HepG2 (cell line): ENCODE data around the gene MT1G. TPM values are rescaled to one million over a fixed set of nuclear protein-coding genes. Genes with fewer than 3 reads are reported as not detected.
A peak's percentile ranks its signal among the peaks of the same experiment; 100 is the strongest.

Experiments
- ATAC-seq: fragments of 200-7000 bp; cut with Tn5 transposase; 3 replicates; pipeline ENCODE4 v1.9.1; 2020; ENCODE audit warnings: mild to moderate bottlenecking, moderate library complexity
- BruUV-seq: library from RNA; stranded (reverse); fragments of 400-500 nt; replicated peaks from 2 replicates; lab custom pipeline; 2021; lab: Mats Ljungman, UMichigan
- CTCF ChIA-PET: fragments of 300-600 bp; formaldehyde crosslinking; extraction: SDS; loops from one replicate; lab custom pipeline; 2021; ENCODE audit warnings: low total read pairs, inconsistent platforms, low intra/inter-chr PET ratio; lab: Yijun Ruan, JAX
- POLR2A ChIA-PET: fragments of 350-600 bp; sonication (Branson Sonifier 250); formaldehyde crosslinking; loops from one replicate; lab custom pipeline; 2020; ENCODE audit warnings: antibody characterized with exemption, inconsistent platforms; lab: Yijun Ruan, JAX
- DNase-seq: peaks from one replicate; pipeline ENCODE4 v3.0.0-alpha.2; 2015; ENCODE audit warnings: low spot score
- FAIRE-seq: peaks from 3 replicates; lab custom pipeline; 2011; peaks lifted over from hg19 to GRCh38; lab: Jason Lieb, UNC
- H2AFZ ChIP-seq: one replicate; pipeline ENCODE4 v1.6.1; 2011; ENCODE audit warnings: low read length, inconsistent platforms
- H3K27ac ChIP-seq: fragments of 300-600 bp; 3 replicates; pipeline ENCODE4 v1.8.0; 2011; ENCODE audit warnings: mixed run types, mild to moderate bottlenecking, mixed read lengths, low read length, inconsistent platforms; ENCODE audit not compliant: insufficient read depth; ENCODE audit errors: extremely low read length
- H3K27me3 ChIP-seq, 2 experiments: fragments of 200-600 bp in 1 of 2; 2 replicates in 1 of 2; 3 replicates in 1 of 2; pipeline versions ENCODE4 v1.6.0 to v1.8.0; 2011; ENCODE audit warnings: low read length in 2 of 2, mild to moderate bottlenecking in 2 of 2, moderate library complexity in 2 of 2, inconsistent platforms in 1 of 2; ENCODE audit not compliant: insufficient read depth in 2 of 2, control insufficient read depth in 1 of 2
- H3K36me3 ChIP-seq, 2 experiments: fragments of 200-600 bp in 1 of 2; replicated peaks in 1 of 2; 2 replicates in 1 of 2; 3 replicates in 1 of 2; pipeline versions ENCODE4 v1.5.1 to v1.8.0; 2011; ENCODE audit warnings: low read length in 2 of 2, inconsistent platforms in 1 of 2; ENCODE audit not compliant: insufficient read depth in 2 of 2, control insufficient read depth in 1 of 2
- H3K4me1 ChIP-seq: 2 replicates; pipeline ENCODE4 v1.5.1; 2012; ENCODE audit warnings: low read length, inconsistent platforms; ENCODE audit not compliant: insufficient read depth
- H3K4me2 ChIP-seq: 2 replicates; pipeline ENCODE4 v1.6.0; 2011; ENCODE audit warnings: low read depth, low read length, inconsistent platforms
- H3K4me3 ChIP-seq, 3 experiments: fragments of 200-600 bp in 1 of 3; sonication (generic), shearing (Covaris generic) in 1 of 3; replicated peaks in 1 of 3; 2 replicates each; pipeline ENCODE4 v1.5.1; 2011 to 2016; ENCODE audit warnings: low read length in 3 of 3, inconsistent platforms in 2 of 3, low read depth in 2 of 3, mild to moderate bottlenecking in 2 of 3, control low read depth in 1 of 3, mixed read lengths in 1 of 3; ENCODE audit not compliant: insufficient read depth in 1 of 3
- H3K79me2 ChIP-seq: one replicate; pipeline ENCODE4 v1.6.1; 2011; ENCODE audit warnings: low read length, inconsistent platforms; ENCODE audit not compliant: insufficient read depth
- H3K9ac ChIP-seq: 2 replicates; pipeline ENCODE4 v1.6.0; 2011; ENCODE audit warnings: mild to moderate bottlenecking, low read depth, low read length, inconsistent platforms; ENCODE audit not compliant: insufficient read depth
- H3K9me3 ChIP-seq: 2 replicates; pipeline ENCODE4 v1.5.1; 2012; ENCODE audit warnings: mild to moderate bottlenecking, low read length
- H4K20me1 ChIP-seq: 2 replicates; pipeline ENCODE4 v1.6.0; 2011; ENCODE audit warnings: inconsistent platforms, mild to moderate bottlenecking, low read length, moderate library complexity; ENCODE audit not compliant: insufficient read depth
- AHR ChIP-seq: IDR thresholded peaks from 2 replicates; pipeline ENCODE4 v1.6.1; 2018; ENCODE audit warnings: missing genetic modification reagents, missing compliant biosample characterization
- CEBPG ChIP-seq: IDR thresholded peaks from 2 replicates; pipeline ENCODE4 v1.6.1; 2016
- CENPX ChIP-seq: sonication (generic); formaldehyde crosslinking; IDR thresholded peaks from 2 replicates; pipeline ENCODE4 v1.9.0; 2021; ENCODE audit warnings: mild to moderate bottlenecking, missing genetic modification reagents, moderate library complexity
- MXD4 ChIP-seq: IDR thresholded peaks from 2 replicates; pipeline ENCODE4 v1.6.1; 2016; ENCODE audit warnings: mild to moderate bottlenecking, missing biosample characterization, missing genetic modification reagents
- PAWR ChIP-seq: sonication (generic); formaldehyde crosslinking; IDR thresholded peaks from 2 replicates; pipeline ENCODE4 v1.4.0; 2020; ENCODE audit warnings: missing genetic modification reagents, mild to moderate bottlenecking, borderline replicate concordance
- RAD51 ChIP-seq: fragments of 450-650 bp; IDR thresholded peaks from 2 replicates; pipeline ENCODE4 v1.6.1; 2016; ENCODE audit warnings: borderline replicate concordance
- ZBTB42 ChIP-seq: sonication (generic); formaldehyde crosslinking; IDR thresholded peaks from 2 replicates; pipeline ENCODE4 v1.5.0; 2020; ENCODE audit warnings: mild to moderate bottlenecking, missing genetic modification reagents
- ZNF275 ChIP-seq: sonication (generic); formaldehyde crosslinking; IDR thresholded peaks from 2 replicates; pipeline ENCODE4 v1.8.0; 2022; ENCODE audit warnings: missing genetic modification reagents, mild to moderate bottlenecking, inconsistent platforms, borderline replicate concordance
- ZNF451 ChIP-seq: sonication (generic); formaldehyde crosslinking; IDR thresholded peaks from 2 replicates; pipeline ENCODE4 v1.5.0; 2020; ENCODE audit warnings: mild to moderate bottlenecking, missing genetic modification reagents
- ZNF547 ChIP-seq: sonication (generic); formaldehyde crosslinking; IDR thresholded peaks from 2 replicates; pipeline ENCODE4 v1.5.1; 2020; ENCODE audit warnings: mild to moderate bottlenecking, missing genetic modification reagents
- ZNF550 ChIP-seq: sonication (generic); formaldehyde crosslinking; IDR thresholded peaks from 2 replicates; pipeline ENCODE4 v1.4.0; 2020; ENCODE audit warnings: mild to moderate bottlenecking, missing genetic modification reagents, borderline replicate concordance
- ZNF614 ChIP-seq: IDR thresholded peaks from 2 replicates; pipeline ENCODE4 v1.6.1; 2018; ENCODE audit warnings: missing biosample characterization, missing genetic modification reagents, inconsistent platforms, borderline replicate concordance
- ZNF768 ChIP-seq: sonication (generic); formaldehyde crosslinking; IDR thresholded peaks from 2 replicates; pipeline ENCODE4 v1.4.0; 2020; ENCODE audit warnings: missing genetic modification reagents
- ZNF792 ChIP-seq: IDR thresholded peaks from 2 replicates; pipeline ENCODE4 v1.6.1; 2016
- ZSCAN29 ChIP-seq: sonication (generic); formaldehyde crosslinking; conservative IDR thresholded peaks from 2 replicates; pipeline ENCODE4 v1.4.0; 2020; ENCODE audit warnings: mild to moderate bottlenecking, missing genetic modification reagents
- WGBS: methylation state at CpG from one replicate; pipeline ENCODE4 v1.1.6; 2017; ENCODE audit warnings: low lambda C conversion rate; 5-methylcytosine and 5-hydroxymethylcytosine counted together
- in situ Hi-C: cut with HindIII; loops from 2 replicates; pipeline ENCODE4 v1.10.0; 2017; ENCODE audit warnings: low pct_unique_long_range_greater_than_20kb; ENCODE audit not compliant: extremely low pct_ligation_motif_present
- intact Hi-C: fragments of 100-400 bp; cut with micrococcal nuclease; formaldehyde crosslinking; loops from one replicate; pipeline ENCODE4 v1.10.0; 2022; ENCODE audit not compliant: unreplicated experiment
- polyA plus RNA-seq, 8 experiments: library from polyadenylated mRNA; depleted of rRNA in 3 of 8; stranded (reverse) in 7 of 8; unstranded in 1 of 8; fragments of >200 nt; fragmentation: Illumina TruSeq in 4 of 8; extraction: Trizol in 4 of 8; gene quantifications; 2 replicates each; pipeline versions ENCODE4 v1.2.1 to v1.2.3, GENCODE V29; 2011 to 2016; ENCODE audit warnings: low read depth in 4 of 8, missing spikeins in 1 of 8, mixed read lengths in 1 of 8; ENCODE audit not compliant: insufficient read depth in 1 of 8
- total RNA-seq, 5 experiments: library from RNA; depleted of rRNA; stranded (reverse); fragments of >200 nt; fragmentation: Illumina TruSeq; extraction: Trizol; gene quantifications; 2 replicates each; pipeline ENCODE4 v1.2.3, GENCODE V29; 2016; ENCODE audit warnings: low read depth in 1 of 5
- TF ChIP-seq, protein P1 (sequence below): sonication (generic); formaldehyde crosslinking; IDR thresholded peaks from 2 replicates; pipeline ENCODE4 v1.5.0; 2020; ENCODE audit warnings: missing genetic modification reagents

Gene MT1G
- total and polyA plus RNA-seq, 2 of the 13 experiments (the other 11 are each of a cell fraction or from before 2014, with no cell fraction given): 3.6 to 377 TPM

DNA sequence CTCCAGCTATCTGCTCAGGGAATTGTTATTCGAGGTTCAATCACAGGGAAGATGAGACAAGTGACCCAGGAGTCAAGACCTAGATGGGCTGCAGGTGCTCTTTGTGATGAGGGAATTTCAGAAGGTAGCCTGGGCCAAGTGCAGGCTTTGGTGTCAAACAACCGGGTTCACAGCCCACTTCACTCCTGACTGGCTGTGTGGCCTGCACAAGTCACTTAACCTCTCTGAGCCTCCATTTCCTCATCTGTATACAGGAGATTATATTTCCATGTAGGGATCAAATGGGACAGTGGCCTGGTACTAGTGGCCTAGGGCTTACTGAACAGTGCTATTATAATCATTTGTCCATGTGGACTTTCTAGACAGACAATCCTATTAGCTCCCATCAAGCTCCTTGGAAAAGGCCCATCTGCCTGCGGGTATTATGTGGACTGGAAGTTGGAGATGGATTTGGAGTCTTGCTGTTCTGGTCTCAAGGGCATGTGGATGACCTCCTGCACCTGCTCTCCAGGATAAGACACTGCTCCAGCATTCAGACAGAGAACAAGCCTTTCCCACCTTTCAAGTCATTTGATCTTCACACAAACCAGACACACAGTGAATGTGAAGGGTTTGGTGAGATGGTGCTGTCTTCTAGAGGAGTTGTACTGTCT lies 11.3 kb upstream of the MT1G start:
- no peak overlapping the region for H3K9ac ChIP-seq
- TF ChIP-seq ZSCAN29 (CRISPR knock-in tag) (no peak), CENPX (no peak), ZNF614 (CRISPR knock-in tag) (no peak), ZNF547 (no peak), ZNF768 (peak; percentile 91), ZNF451 (CRISPR knock-in tag) (no peak), MXD4 (CRISPR knock-in tag) (no peak)
- TF ChIP-seq, all 625 proteins: peak for 1
- intact Hi-C loops: no loop called here
- H3K9me3 ChIP-seq: no peaks in the 10 kb centered on the region
- FAIRE-seq (no peak), DNase-seq (no peak), ATAC-seq (no peak)
- H4K20me1 ChIP-seq: no peaks in the 10 kb centered on the region
- BruUV-seq: no TSS peak
- peaks cover 0 to 20% of the 10 kb centered on the region in 2 experiments; a peak in 2 of 5 replicates for H3K27me3 ChIP-seq
- 6% methylated on average over 3 of the region's 3 CpGs for WGBS
- H3K36me3 ChIP-seq: no peaks in the 10 kb centered on the region
- H2AFZ ChIP-seq: no peak overlapping the region
- no peak overlapping the region for H3K4me3 ChIP-seq
- ChIA-PET POLR2A (no interaction called here), CTCF (no interaction called here)
- no peak overlapping the region for H3K4me2 ChIP-seq
- in situ Hi-C loops: no loop called here
- no peaks in the 10 kb centered on the region for H3K79me2 ChIP-seq
- H3K27ac ChIP-seq: no peak overlapping the region
- peaks cover 42% of the 10 kb centered on the region for H3K4me1 ChIP-seq

GRCh38 chr16:56677474-56677873 lies 9.6 kb upstream of the MT1G start:
- POLR2A ChIA-PET: no interaction called here
- no peak for FAIRE-seq
- 5% methylated on average over 3 of the region's 3 CpGs for WGBS

More at GRCh38 chr16:56677474-56677873, 9.6 kb upstream of the MT1G start:
- Histone ChIP-seq H3K79me2 (no peaks in the 10 kb centered on the region), H3K4me3 (no peak overlapping the region), H3K36me3 (no peaks in the 10 kb centered on the region), H4K20me1 (no peaks in the 10 kb centered on the region)
- DNase-seq (no peak), ATAC-seq (no peak)
- no TSS peak for BruUV-seq
- in situ Hi-C loops: no loop called here
- no peak for TF ChIP-seq ZNF792 (CRISPR knock-in tag)
- no peak for TF ChIP-seq PAWR
- TF ChIP-seq ZBTB42 (CRISPR knock-in tag): no peak
- TF ChIP-seq AHR: no peak
- TF ChIP-seq RAD51: no peak
- TF ChIP-seq ZNF550 (CRISPR knock-in tag): no peak
- no peak for TF ChIP-seq ZNF275 (CRISPR knock-in tag)
- no peak for TF ChIP-seq CEBPG (CRISPR knock-in tag)
- TF ChIP-seq, protein P1, sequence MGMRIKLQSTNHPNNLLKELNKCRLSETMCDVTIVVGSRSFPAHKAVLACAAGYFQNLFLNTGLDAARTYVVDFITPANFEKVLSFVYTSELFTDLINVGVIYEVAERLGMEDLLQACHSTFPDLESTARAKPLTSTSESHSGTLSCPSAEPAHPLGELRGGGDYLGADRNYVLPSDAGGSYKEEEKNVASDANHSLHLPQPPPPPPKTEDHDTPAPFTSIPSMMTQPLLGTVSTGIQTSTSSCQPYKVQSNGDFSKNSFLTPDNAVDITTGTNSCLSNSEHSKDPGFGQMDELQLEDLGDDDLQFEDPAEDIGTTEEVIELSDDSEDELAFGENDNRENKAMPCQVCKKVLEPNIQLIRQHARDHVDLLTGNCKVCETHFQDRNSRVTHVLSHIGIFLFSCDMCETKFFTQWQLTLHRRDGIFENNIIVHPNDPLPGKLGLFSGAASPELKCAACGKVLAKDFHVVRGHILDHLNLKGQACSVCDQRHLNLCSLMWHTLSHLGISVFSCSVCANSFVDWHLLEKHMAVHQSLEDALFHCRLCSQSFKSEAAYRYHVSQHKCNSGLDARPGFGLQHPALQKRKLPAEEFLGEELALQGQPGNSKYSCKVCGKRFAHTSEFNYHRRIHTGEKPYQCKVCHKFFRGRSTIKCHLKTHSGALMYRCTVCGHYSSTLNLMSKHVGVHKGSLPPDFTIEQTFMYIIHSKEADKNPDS (CRISPR knock-in tag): no peak
- TF ChIP-seq, all 625 proteins: peak for 0
- H3K4me1 ChIP-seq: peaks cover 24% of the 10 kb centered on the region
- no peak overlapping the region for H3K9ac ChIP-seq
- intact Hi-C loops: no loop called here
- no peaks in the 10 kb centered on the region for H3K9me3 ChIP-seq
- peaks cover 0 to 27% of the 10 kb centered on the region in 2 experiments; a peak in 2 of 5 replicates for H3K27me3 ChIP-seq
- no peak overlapping the region for H2AFZ ChIP-seq
- H3K4me2 ChIP-seq: no peak overlapping the region
- H3K27ac ChIP-seq: no peak overlapping the region
- CTCF ChIA-PET: no interaction called here
